ENCODE measurements around the gene SPATS2. TPM values are rescaled to one million over a fixed set of nuclear protein-coding genes. Genes with fewer than 3 reads are reported as not detected.

Gene SPATS2
- total and polyA plus RNA-seq, 2 experiments from 2014 or later: 31.0 to 43.1 TPM

DNA sequence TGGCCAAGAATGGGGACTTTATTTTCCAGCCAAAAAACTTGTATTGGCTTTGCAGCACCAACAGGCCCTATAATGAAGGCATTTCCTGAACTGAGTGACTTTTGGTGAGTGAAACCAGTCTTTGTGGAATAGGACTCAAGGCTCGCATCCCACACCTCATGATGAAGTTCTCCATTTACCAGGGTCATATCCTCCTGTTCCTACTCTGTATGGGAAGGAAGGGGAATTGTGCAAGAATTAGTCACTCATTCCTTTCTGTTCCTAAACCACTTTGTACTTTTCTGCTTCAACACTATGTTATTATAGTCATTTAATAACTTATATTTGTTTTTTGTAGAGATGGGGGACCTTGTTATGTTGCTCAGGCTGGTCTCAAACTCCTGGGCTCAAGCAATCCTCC is 2.3 kb upstream of the SPATS2 start:
- H3K27ac ChIP-seq: no peak overlapping the region
- no peaks in the 10 kb centered on the region for H3K9me3 ChIP-seq (ENCODE audit: low read depth)
- no peak overlapping the region for H3K4me3 ChIP-seq
- H3K36me3 ChIP-seq: no peaks in the 10 kb centered on the region
- no peaks in the 10 kb centered on the region for H3K27me3 ChIP-seq
- peaks cover 15% of the 10 kb centered on the region for H3K4me1 ChIP-seq (ENCODE audit: low read depth)
- TF ChIP-seq, protein P1, sequence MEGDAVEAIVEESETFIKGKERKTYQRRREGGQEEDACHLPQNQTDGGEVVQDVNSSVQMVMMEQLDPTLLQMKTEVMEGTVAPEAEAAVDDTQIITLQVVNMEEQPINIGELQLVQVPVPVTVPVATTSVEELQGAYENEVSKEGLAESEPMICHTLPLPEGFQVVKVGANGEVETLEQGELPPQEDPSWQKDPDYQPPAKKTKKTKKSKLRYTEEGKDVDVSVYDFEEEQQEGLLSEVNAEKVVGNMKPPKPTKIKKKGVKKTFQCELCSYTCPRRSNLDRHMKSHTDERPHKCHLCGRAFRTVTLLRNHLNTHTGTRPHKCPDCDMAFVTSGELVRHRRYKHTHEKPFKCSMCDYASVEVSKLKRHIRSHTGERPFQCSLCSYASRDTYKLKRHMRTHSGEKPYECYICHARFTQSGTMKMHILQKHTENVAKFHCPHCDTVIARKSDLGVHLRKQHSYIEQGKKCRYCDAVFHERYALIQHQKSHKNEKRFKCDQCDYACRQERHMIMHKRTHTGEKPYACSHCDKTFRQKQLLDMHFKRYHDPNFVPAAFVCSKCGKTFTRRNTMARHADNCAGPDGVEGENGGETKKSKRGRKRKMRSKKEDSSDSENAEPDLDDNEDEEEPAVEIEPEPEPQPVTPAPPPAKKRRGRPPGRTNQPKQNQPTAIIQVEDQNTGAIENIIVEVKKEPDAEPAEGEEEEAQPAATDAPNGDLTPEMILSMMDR (IDR thresholded peaks at IDR 0.05; ENCODE audit: low read depth, low read length): no peak
- DNase-seq (ENCODE audit: low read depth in 1 of 2, low spot score in 1 of 2): peak in 1 of 2 donors; percentile 85

DNA sequence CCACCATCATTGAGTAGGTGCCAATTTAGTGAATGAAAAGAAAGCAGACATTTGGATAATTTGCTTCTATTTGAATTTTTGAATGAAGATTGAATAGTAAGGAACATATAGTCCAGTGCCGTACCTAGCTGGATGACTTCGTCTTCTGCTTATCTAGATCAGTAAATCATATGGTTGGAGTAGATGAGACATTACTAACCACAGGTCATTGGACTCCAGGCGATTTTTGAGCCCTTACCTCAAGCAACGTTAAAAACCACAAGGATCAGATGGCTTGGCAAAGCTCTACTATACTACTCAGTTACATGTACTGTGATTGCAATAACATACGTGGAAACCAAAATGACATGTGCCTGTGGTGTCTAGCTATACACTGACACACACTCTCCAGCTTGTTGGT is 1.7 kb upstream of the SPATS2 start:
- no peaks in the 10 kb centered on the region for H3K9me3 ChIP-seq (ENCODE audit: low read depth)
- H3K4me3 ChIP-seq: no peak overlapping the region
- H3K27ac ChIP-seq: no peak overlapping the region
- H3K27me3 ChIP-seq: no peaks in the 10 kb centered on the region
- H3K4me1 ChIP-seq (ENCODE audit: low read depth): peaks cover 17% of the 10 kb centered on the region
- DNase-seq (ENCODE audit: low read depth in 1 of 2, low spot score in 1 of 2): peak in 1 of 2 donors; percentile 59
- no peaks in the 10 kb centered on the region for H3K36me3 ChIP-seq
- TF ChIP-seq, protein P1 (IDR thresholded peaks at IDR 0.05; ENCODE audit: low read depth, low read length): no peak

- no peaks in the 10 kb centered on the region for H3K9me3 ChIP-seq (ENCODE audit: low read depth)
- H3K4me1 ChIP-seq (ENCODE audit: low read depth): peaks cover 17% of the 10 kb centered on the region
- TF ChIP-seq, protein P1 (IDR thresholded peaks at IDR 0.05; ENCODE audit: low read depth, low read length): no peak
- peak overlapping the region; percentile 95 for H3K27ac ChIP-seq
- H3K4me3 ChIP-seq: peak overlapping the region; percentile 85
- H3K36me3 ChIP-seq: no peaks in the 10 kb centered on the region
- H3K27me3 ChIP-seq: no peaks in the 10 kb centered on the region
- DNase-seq (ENCODE audit: low read depth in 1 of 2, low spot score in 1 of 2): no peak
These were observed 1.1 kb upstream of the SPATS2 start for GRCh38 chr12:49366096-49366651.

DNA sequence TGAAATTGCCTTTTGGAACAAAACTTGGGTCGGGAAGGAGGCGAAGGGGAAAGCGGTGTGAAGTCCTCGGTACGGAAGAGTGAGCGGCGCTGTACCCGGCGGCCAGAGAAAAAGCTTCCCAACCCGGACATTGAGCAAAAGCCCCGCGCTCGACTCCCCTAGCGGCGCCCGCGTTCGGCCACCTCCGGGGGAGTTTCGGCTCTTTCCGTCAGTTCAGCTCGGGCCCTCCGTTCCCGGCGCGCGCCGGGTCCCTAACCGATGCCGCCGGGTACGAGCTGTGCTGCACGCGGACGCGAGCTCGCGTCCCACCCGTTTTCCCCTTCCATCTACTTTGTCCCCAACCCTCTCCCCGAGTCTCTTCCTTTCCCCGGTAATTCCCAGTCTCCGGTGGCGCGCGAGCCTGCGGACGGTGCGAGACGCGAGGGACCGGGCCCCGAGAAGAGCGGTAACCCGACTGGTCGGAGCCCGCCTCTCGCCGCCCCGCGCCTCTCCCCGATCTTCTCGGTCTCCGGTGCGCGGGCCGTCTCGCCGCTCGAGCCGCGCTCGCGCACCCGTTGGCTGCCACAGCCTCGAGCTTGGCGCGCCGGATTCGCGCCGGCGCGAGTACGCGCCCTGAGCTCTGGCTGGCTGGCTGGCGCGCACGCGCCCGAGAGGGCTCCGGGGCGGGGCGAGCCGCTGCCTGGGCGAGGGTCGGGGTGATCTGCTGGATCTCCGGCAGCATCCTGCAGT is 446 bp upstream of the SPATS2 start:
- Histone ChIP-seq H3K4me3 (peak overlapping the region; percentile 85), H3K4me1 (ENCODE audit: low read depth) (peaks cover 17% of the 10 kb centered on the region), H3K9me3 (ENCODE audit: low read depth) (no peaks in the 10 kb centered on the region), H3K27me3 (no peaks in the 10 kb centered on the region), H3K27ac (peak overlapping the region; percentile 95), H3K36me3 (no peaks in the 10 kb centered on the region)
- DNase-seq (ENCODE audit: low read depth in 1 of 2, low spot score in 1 of 2): peak; percentile 98
- TF ChIP-seq, protein P1 (IDR thresholded peaks at IDR 0.05; ENCODE audit: low read depth, low read length): peak; percentile 24

DNA sequence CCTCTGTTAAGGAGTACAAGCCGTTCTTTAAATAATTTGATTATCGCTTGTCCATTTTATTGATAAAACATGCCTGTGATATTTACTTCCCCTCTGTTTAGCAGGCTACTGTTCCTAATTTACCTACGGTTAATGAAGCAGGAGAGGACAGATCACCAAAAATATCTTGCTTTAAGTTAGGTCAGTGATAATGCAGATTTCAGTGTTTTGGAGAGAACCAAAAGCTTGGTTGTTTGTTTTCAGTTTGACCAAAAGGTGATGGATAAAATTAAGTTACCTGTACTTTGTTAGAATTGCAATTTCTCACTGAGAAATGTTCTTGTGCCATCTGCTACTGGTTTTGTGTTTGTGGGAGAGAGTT is 958 bp downstream of the SPATS2 start:
- H3K36me3 ChIP-seq: no peaks in the 10 kb centered on the region
- TF ChIP-seq, protein P1 (IDR thresholded peaks at IDR 0.05; ENCODE audit: low read depth, low read length): no peak
- DNase-seq (ENCODE audit: low read depth in 1 of 2, low spot score in 1 of 2): no peak

More for the DNA sequence above, 958 bp downstream of the SPATS2 start:
- Histone ChIP-seq H3K27ac (peak overlapping the region; percentile 89), H3K4me3 (peak overlapping the region; percentile 85), H3K9me3 (ENCODE audit: low read depth) (no peaks in the 10 kb centered on the region), H3K4me1 (ENCODE audit: low read depth) (peaks cover 17% of the 10 kb centered on the region), H3K27me3 (no peaks in the 10 kb centered on the region)
